OCI-LY3 (cell line): ENCODE data around the gene DUSP10.

Experiments
- EZH2phosphoT487 ChIP-seq: fragments of 200-600 bp; shearing (Covaris generic); IDR thresholded peaks from 2 replicates; pipeline ENCODE4 v1.6.1; 2018; ENCODE audit warnings: antibody characterized with exemption, mixed run types, low read depth
- TF ChIP-seq, protein P1 (sequence below): fragments of 200-600, 300-600 bp; sonication (generic); IDR thresholded peaks from 2 replicates; pipeline ENCODE4 v1.5.1; 2014; ENCODE audit warnings: antibody characterized with exemption, low read length, low read depth

DNA sequence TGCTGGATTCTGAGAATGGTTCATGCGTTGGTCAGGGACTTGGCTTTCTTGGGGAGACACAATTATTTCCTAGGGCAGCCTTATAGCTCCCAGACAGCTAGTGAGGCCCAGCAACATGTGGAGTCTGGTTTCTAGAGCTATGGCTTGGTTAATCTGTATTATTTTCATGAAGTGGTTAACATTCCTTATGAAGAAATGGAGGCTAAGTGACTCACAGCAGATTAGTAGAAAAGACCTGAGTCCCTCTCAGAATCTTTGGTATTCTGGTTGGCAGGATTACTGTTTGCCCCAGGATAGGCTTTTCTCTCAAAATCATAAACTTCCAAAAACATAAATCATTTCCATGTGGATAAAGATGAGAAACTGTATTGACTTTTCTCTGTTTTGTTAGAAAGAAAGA lies 42.3 kb downstream of the DUSP10 start:
- TF ChIP-seq, protein P1, sequence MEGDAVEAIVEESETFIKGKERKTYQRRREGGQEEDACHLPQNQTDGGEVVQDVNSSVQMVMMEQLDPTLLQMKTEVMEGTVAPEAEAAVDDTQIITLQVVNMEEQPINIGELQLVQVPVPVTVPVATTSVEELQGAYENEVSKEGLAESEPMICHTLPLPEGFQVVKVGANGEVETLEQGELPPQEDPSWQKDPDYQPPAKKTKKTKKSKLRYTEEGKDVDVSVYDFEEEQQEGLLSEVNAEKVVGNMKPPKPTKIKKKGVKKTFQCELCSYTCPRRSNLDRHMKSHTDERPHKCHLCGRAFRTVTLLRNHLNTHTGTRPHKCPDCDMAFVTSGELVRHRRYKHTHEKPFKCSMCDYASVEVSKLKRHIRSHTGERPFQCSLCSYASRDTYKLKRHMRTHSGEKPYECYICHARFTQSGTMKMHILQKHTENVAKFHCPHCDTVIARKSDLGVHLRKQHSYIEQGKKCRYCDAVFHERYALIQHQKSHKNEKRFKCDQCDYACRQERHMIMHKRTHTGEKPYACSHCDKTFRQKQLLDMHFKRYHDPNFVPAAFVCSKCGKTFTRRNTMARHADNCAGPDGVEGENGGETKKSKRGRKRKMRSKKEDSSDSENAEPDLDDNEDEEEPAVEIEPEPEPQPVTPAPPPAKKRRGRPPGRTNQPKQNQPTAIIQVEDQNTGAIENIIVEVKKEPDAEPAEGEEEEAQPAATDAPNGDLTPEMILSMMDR: no peak
- TF ChIP-seq EZH2phosphoT487: no peak
